Stimulated activated CD4-positive, alpha-beta T cell treated with anti-CD3 and anti-CD28 coated beads, Interleukin-15, amount 100 ng/mL, for 48 hours (primary cell): ENCODE data around the gene CCDC85C.

Experiments used
- DNase-seq, 2 donors: peaks; one replicate each; pipeline ENCODE4 v3.0.0-alpha.2; 2020; ENCODE audit warnings: low read depth in 2 of 2

CCDC85C gene

DNA sequence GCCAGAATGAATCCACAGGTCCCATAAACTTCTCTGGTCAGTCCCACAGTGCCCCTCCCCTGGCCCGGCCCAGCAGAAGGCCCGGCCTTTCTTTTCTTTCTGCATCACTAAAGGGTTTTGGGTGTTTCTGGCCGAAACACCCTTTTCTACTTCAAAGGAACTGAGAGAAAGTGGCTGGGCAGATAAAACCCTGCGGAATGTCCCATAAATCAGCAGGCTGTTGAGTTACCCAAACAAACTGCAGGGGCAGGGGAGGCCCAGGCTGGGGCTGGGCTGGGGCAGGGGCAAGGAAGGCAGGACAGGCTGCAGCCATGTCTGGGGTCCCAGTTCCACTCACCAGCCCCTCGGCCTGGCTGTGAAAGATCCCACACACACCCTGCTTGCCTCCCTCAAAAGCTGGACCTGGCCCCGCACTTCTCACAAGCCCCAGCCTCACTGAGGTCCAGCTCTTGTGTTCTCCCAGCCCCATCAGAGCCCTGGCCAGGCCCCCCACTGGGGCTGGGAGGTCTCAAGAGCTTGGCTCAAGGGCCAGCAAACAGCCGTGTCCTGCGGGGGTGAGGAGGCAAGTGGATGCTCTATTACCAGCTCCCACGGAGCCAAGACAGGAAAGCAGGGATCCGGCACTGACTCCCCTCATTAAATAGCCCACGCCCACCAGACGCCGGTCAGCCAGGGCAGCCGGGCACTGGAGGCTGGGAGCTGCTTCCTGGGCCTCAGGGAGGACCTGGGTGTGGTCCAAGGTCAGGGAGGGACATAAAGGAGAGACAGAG is 80.9 kb downstream of the CCDC85C start:
- no peak for DNase-seq

- DNase-seq = no peak
Observed at GRCh38 chr14:99522457-99522891, 81.5 kb downstream of the CCDC85C start.

DNA sequence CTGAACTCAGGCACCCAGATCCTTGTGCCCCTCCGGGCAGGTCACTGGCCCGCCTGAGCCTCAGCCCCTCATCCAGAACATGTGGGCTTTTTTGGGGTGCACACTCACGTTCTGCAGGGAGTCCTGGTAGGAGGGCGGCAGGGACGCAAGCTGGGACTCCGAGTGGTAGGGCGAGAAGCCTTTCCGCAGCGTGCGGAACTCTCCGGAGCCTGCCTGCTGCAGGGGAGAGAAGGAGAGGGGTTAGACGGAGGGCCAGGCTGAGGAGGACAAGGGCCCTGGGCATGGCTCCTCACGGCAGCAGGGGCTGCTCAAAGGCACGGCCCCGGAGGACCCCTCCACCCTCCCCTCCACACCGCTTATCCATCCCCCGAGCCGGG is 82.0 kb downstream of the CCDC85C start:
- no peak for DNase-seq

DNA sequence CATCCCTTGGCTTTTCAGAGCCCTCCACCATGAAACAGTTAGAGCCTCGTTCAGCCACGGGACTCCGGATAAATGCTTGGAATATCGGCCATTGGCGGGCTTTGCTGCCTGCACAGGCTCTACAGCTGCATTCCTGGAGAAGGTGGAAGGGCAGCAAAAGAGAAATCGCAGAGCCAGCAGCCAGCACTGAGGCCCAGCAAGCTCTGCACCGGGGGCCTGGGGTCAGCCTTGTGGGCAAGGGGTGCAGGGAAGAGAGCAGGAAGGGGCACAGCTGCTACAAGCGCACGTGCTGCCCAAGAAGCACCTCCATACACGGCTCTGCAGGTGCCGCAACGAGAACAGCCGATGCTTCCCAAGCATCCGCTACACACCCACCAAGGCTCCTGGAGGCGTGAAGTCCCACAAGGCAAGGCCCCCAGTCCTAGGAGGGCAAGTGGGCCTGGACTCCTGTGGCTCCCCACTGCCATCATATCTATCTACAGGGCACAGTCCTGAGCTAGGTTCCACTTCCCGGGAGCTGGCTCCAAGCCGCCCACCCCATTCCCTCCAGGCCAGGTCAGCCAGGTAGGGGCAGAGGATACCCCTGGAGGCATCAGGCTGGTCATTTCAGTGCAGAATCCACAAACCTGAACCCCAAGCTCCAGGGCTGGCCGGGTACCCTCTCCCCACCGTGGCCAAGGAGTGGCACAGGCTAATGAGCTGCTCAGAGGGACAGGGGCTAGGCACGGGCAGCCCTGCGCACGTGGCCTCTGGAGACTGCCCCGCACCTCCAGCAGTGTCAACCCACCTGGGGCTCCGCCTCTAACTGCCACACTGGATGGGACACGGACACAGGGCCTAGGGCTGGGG is 82.6 kb downstream of the CCDC85C start:
- no peak for DNase-seq

GRCh38 chr14:99520571-99521081 is 83.4 kb downstream of the CCDC85C start:
- DNase-seq = no peak

DNA sequence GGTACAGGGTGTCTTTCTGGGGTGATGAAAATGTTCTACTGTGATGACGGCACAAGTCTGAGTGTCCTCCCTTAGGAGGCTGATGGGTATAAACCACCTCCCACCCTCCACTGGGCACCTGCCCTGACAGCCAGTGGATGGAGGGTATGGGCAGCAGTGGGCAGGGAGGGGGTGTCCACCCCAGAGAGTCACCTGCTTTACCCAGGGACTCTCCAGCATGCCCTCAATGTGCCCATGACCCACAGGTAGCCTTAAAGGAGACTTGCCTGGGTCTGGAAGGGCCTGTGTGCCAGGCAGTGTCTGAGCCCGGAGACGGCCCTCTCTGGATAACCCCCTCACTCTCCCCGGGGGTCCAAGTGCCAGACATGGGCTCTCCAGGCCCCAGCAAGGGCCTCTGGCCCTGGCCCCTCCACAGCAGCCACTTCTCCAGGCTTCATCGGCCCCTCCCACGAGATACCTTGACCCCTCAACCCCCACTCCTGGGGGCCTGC is 84.0 kb downstream of the CCDC85C start:
- DNase-seq = no peak

- no peak for DNase-seq
Observed at GRCh38 chr14:99519347-99519881, 84.6 kb downstream of the CCDC85C start.

DNA sequence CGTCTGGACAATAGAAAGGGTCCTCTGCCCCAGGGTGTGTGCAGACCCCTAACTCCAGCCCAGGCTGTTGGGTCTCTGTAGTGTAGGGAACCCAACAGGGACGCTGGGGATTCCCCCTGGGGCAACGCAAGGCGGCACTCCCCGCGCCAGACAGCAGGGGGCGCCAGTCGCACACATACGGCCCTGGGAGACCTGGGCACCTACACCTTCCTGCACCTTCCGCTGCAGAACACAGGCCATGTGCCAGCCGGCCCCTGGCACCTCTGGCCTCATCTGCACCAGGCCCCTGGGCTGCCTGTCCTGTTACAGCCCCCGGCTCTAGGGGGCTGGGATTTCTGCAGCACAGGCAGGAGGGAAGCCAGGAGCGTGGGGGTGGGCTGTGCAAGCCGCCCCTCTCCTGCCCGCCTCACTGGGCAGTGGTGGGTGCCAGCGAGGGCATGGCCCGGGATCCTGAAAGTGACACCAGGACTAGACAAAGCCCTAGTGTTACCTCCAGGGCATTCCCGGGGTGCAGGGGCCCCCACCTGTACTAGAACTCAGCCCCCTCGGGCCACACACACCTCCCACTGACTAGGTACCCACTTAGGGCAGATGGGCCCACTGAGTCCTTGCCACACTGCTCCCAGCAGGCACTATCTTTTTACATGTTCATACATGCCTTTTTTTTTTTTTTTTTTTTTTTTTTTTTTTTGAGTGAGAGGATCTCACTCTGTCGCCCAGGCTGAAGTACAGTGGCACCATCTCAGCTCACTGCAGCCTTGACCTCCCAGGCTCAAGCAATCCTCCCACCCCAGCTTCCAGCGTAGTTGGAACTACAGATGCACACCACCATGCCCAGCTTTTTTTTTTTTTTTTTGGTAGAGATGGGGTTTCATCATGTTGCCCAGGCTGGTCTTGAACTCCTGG is 85.3 kb downstream of the CCDC85C start:
- DNase-seq = peak; percentile 63 to 65

DNA sequence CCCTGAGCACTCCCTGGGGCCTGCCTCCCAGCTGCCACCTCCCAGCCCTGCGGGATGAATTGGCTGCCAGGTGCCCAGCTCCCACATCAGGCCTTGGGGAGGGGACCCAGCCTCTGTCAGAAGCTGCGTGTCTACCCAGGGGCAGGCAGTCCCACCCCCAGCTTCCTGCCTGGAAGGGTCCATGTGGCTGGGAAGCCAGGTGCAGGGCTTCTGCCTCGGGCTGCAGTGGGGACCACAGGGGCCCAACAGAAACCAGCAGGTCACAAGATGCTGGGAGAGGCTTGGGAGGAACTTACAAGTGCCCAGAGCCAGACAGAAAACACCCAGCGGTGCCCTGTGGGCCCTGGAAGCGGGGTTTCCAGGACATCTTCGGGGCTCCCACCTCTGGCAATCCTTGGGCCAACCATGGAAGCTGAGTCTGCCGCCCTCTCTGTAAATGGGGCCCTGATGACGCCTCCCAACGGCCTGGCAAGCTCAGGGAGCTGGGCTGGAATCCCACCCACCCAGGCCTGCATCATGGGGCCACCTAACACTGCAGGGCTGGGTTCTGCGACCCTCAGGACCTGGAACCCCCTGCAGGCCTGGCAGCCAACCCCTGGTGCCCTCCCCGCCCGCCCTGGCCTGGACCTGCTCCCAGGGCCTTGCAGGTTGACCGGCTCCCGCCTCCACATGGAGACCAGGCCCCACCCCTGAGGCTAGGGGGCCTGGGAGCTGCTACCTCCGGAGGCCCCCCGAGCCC is 86.2 kb downstream of the CCDC85C start:
- no peak for DNase-seq

- no peak for DNase-seq
Observed at GRCh38 chr14:99516871-99517642, 87.0 kb downstream of the CCDC85C start.

- no peak for DNase-seq
Observed at GRCh38 chr14:99516156-99516870, 87.7 kb downstream of the CCDC85C start.

DNA sequence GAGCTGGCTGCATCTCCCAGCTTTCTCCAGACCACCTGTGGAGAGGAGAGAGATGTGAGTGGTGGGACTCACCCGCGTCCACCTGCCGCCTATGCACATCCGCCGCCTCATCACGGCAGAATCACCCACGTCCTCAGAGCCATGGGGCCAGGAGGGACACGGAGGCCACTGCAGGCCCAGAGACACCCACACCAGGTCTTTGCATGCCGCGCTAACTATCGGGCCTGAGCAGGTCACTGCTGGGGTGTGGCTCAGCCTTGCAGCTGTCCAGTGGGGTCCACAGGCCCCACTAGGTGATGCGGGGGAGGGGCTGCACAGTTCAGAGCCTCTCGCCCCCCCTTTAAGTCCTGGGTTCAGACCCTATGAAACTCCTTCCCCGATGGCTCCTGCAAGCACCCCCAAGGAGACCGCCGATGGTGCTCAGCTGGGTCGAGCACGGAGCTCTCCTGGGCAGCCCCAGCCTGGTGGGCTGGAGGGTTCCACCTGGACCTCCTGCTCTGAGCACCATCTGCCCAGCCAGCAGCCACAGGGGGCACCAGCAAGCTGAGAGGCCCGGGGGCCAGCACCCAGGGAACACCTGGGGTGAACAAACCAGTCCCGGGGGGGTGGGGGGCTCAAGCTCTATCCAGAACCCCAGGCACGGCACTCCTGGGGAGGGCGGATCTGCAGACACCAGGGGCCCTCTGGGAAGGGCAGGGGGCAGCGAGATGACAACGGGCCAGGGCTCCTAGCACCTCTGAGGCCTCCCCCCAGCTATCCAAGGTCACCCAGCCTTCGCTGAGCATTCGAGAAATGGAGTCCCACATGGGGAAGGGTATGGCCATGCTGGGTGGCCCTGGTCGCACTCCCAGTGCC is 88.5 kb downstream of the CCDC85C start:
- DNase-seq = no peak

- DNase-seq = no peak
Observed at GRCh38 chr14:99514552-99515300, 89.3 kb downstream of the CCDC85C start.

- no peak for DNase-seq
Observed at GRCh38 chr14:99513946-99514551, 90.0 kb downstream of the CCDC85C start.

- no peak for DNase-seq
Observed at GRCh38 chr14:99513183-99513694, 90.8 kb downstream of the CCDC85C start.

DNA sequence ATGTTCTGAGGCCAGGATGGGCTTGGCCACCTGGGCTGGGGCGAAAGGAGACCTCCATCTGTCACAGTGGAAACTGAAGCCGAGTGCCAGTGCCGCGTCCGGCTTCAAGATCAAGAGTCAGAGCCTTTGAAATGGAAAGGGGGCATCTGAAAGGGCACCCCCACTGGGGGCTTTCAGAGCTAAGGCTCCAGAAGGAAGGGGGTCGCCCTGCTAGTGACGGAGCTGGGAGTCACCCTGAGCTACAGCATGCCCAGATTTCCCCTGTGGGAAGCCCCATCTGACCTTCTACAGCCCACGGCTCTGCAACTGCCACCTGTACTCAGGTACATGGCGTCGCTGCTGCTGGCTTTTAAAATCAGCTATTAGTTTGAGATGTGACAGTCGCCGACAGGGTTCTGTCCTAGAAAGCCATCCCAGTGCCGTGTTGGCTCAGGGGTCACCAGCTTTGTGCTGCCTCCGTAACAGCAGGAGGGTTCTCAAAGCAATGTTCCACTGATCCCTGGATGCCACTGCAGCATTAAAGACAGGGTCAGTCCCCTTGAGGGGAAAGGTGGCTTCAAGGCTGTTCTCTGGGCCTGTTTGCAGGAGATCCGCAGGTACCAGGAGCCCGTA is 91.3 kb downstream of the CCDC85C start:
- no peak for DNase-seq
